ENCODE results near the gene PEX11A. TPM values are rescaled to one million over a fixed set of nuclear protein-coding genes. Genes with fewer than 3 reads are reported as not detected.
A peak's percentile ranks its signal among the peaks of the same experiment; 100 is the strongest.
"Not testable (repeated sequence)": the region's sequence is repeated elsewhere in the genome, so short reads cannot be mapped to it uniquely, and the experiment has no call there.

PEX11A gene
- total RNA-seq, 2 experiments from 2014 or later: 1.0 to 1.9 TPM

DNA sequence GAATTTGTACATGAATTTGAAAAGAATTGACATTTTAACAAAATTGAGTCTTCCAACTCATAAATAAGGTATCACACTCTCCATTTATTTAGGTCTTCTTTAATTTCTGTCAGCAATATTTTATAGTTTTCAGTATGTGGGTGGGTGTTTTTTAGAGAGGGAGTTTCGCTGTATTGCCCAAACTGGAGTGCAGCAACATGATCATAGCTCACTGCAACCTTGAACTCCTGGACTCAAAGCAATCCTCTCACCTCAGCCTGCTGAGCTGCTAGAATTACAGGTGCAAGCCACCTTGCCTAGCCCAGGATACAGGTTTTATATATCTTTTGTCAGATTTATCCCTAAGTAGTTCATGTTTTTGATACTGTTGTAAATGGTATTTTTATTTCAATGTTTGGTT is 4.6 kb upstream of the PEX11A start:
- peaks cover 5% of the 10 kb centered on the region for H3K4me1 Mint-ChIP-seq (ENCODE audit: low read depth)
- no peak overlapping the region for H3K27ac Mint-ChIP-seq
- no peaks in the 10 kb centered on the region for H3K9me3 Mint-ChIP-seq
- CTCF ChIA-PET: no interaction called here
- no peaks in the 10 kb centered on the region for H3K36me3 Mint-ChIP-seq (ENCODE audit: low read depth)
- intact Hi-C loops (cut with micrococcal nuclease): no loop called here
- H3K27me3 Mint-ChIP-seq (ENCODE audit: low read depth): no peaks in the 10 kb centered on the region
- DNase-seq: no peak
- H3K4me3 Mint-ChIP-seq: no peak overlapping the region

DNA sequence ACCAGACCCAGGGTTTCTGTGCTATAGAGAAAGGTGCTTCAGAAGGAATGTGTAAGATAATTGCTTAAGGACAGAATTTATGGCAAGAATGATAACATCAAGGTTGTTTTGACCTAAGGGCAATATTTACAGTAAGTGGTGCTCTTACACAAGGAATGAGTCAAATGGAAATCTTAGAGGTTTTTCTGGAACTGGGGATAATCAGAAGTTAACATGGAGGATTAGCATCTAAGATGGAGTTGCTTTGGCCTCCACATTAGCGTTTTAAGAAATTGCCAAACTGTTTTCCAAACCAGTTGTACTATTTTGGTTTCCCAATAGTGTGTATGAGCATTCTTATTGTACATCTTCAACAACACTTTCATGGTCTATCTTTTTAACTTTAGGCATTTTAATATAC is 3.1 kb upstream of the PEX11A start:
- Mint-ChIP-seq H3K4me1 (ENCODE audit: low read depth) (peaks cover 11% of the 10 kb centered on the region), H3K27me3 (ENCODE audit: low read depth) (no peaks in the 10 kb centered on the region), H3K27ac (no peak overlapping the region), H3K36me3 (ENCODE audit: low read depth) (no peaks in the 10 kb centered on the region), H3K4me3 (no peak overlapping the region), H3K9me3 (no peaks in the 10 kb centered on the region)
- no peak for DNase-seq
- CTCF ChIA-PET: no interaction called here
- intact Hi-C loops (cut with micrococcal nuclease): no loop called here

DNA sequence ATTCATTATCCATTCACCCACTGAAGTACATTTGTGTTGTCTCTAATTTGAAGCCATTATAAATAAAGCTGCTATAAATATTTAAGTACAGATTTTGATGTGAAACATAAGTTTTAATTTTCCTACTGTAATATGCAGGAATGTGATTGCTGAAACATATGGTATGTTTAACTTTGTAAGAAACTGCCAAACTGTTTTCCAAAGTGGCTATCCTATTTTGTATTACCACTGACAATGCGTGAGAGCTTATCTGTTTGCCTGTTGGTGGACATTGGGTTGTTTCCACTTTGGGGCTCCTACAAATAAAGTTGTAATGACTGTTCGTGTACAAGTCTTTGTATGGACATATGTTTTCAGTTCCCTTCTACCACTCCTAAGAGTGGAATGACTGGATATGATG is 2.5 kb upstream of the PEX11A start:
- Mint-ChIP-seq H3K27ac (no peak overlapping the region), H3K4me1 (ENCODE audit: low read depth) (peaks cover 11% of the 10 kb centered on the region), H3K36me3 (ENCODE audit: low read depth) (no peaks in the 10 kb centered on the region), H3K9me3 (no peaks in the 10 kb centered on the region), H3K27me3 (ENCODE audit: low read depth) (no peaks in the 10 kb centered on the region), H3K4me3 (no peak overlapping the region)
- DNase-seq: no peak
- CTCF ChIA-PET: no interaction called here
- intact Hi-C loops (cut with micrococcal nuclease): no loop called here

DNA sequence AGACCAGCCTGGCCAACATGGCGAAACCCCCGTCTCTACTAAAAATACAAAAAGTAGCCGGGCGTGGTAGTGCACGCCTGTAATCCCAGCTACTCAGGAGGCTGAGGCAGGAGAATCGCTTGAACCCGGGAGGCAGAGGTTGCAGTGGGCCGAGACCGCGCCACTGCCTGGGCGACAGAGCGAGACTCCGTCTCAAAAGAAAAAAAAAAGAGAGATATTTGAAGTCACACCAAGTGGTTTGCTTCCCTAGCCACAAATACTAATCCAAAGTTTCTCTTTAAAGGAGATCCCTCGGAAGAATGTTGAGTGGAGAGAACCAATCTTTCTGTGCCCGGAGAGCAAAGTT is 651 bp downstream of the PEX11A start:
- H3K27ac Mint-ChIP-seq: not testable (repeated sequence)

DNA sequence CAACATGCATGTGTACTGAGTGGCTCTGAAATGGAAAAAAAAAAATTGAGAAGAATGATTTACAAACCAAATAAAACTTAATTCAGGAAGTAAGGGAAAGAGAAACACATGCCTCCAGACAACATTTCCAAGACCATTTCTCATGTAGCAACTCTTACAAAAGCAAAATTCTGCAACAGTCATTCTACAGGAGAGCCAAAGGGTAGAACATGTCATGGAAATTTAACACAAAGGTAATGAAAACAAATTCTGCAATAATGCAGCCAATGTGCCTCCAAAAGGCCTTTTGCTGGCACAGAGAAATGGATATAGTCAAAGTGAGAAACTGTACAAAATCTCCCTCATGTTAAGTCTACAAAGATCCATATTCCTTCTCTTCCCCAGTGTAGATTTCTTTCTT is 4.0 kb downstream of the PEX11A start:
- DNase-seq: no peak
- Mint-ChIP-seq H3K27me3 (ENCODE audit: low read depth) (no peaks in the 10 kb centered on the region), H3K27ac (no peak overlapping the region), H3K9me3 (no peaks in the 10 kb centered on the region), H3K4me1 (ENCODE audit: low read depth) (peaks cover 11% of the 10 kb centered on the region), H3K36me3 (ENCODE audit: low read depth) (peaks cover 6% of the 10 kb centered on the region), H3K4me3 (no peak overlapping the region)
- CTCF ChIA-PET: no interaction called here
- intact Hi-C loops (cut with micrococcal nuclease): no loop called here

More for the DNA sequence above, 651 bp downstream of the PEX11A start:
- intact Hi-C loops (cut with micrococcal nuclease): loop anchor here (1.0 kb wide), 1 partner anchor 369 kb away; no protein-coding TSS in a partner anchor
- Mint-ChIP-seq H3K4me1 (ENCODE audit: low read depth) (peaks cover 11% of the 10 kb centered on the region), H3K4me3 (peak overlapping the region; percentile 88)
- H3K36me3 Mint-ChIP-seq (ENCODE audit: low read depth); H3K27me3 Mint-ChIP-seq (ENCODE audit: low read depth); DNase-seq; H3K9me3 Mint-ChIP-seq: not testable (repeated sequence)
- CTCF ChIA-PET: interaction anchor here (1.3 kb wide), 1 partner anchor 17 kb away, joined by 5 read pairs; no protein-coding TSS in a partner anchor

DNA sequence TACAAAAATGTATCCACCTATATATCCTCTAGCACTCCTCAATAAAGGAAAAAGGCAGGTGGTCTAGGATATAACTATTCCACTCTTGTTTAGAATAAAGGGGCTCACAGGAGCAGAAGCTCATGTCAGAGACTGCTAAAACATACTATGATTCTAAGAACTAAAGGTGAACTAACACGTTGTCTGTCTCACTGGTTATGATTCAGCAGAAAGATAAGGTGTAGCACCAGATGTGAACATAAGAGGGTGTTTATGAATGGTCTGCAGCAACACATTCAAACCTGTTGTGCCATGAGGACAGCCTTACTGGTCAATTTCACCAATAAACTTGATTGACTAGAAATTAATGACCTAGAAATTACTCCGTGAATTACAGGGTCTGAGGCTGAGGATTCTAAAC is 4.6 kb downstream of the PEX11A start:
- Mint-ChIP-seq H3K9me3 (no peaks in the 10 kb centered on the region), H3K4me3 (no peak overlapping the region), H3K4me1 (ENCODE audit: low read depth) (peaks cover 9% of the 10 kb centered on the region), H3K36me3 (ENCODE audit: low read depth) (peaks cover 6% of the 10 kb centered on the region), H3K27me3 (ENCODE audit: low read depth) (no peaks in the 10 kb centered on the region), H3K27ac (no peak overlapping the region)
- intact Hi-C loops (cut with micrococcal nuclease): no loop called here
- DNase-seq: no peak
- CTCF ChIA-PET: no interaction called here

DNA sequence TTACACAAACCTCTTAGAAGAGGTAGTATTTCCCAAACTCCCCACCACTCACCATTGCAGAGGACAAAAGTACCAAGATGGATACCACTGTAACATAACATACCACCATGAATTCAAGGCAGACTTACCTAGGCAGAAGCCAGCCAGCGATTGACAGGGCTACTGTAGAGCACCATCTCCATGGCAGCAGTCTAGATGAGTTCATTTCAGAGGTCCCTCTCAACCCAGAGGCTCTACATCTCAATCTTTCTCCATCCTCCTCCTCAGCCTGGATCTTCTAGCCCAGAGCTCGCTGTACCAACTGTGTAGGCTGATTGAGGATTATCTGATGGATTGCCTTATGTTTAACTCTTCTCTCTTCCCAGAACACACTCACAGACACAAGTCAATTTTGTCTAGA is 9.4 kb downstream of the PEX11A start:
- Mint-ChIP-seq H3K36me3 (ENCODE audit: low read depth) (peaks cover 6% of the 10 kb centered on the region), H3K27me3 (ENCODE audit: low read depth) (no peaks in the 10 kb centered on the region), H3K4me1 (ENCODE audit: low read depth) (no peaks in the 10 kb centered on the region), H3K4me3 (no peak overlapping the region), H3K9me3 (no peaks in the 10 kb centered on the region), H3K27ac (no peak overlapping the region)
- intact Hi-C loops (cut with micrococcal nuclease): no loop called here
- DNase-seq: no peak
- CTCF ChIA-PET: no interaction called here

DNA sequence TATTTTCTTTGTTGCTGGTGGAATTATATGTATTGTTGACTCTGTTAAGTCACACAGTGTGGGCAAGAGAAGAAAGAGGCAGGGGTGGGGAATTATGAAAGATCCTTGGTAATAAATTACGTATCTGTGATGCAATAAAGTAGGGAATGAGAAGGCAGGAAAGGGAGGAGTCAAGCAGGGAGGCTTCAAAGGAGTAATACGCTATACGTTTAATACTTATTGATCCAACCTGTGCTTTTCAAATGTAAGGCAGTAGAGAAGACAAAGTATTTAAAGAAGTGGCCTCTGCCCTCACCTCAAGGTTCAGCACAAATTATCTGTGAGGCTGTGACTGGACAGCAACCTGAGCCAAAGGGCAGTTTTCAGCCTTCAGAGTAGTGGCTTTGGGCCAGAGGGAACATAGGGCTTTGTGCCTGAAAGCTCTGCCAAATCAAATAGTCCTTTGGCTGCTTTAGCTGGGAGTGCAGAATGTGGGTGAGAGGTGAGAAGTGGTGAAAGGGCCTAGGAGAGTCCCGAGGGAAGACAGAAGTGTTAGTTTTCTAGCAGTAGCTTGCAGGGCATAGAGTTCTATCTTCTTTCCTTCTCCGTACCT is 10.2 kb downstream of the PEX11A start:
- Mint-ChIP-seq H3K4me1 (ENCODE audit: low read depth) (no peaks in the 10 kb centered on the region), H3K9me3 (no peaks in the 10 kb centered on the region), H3K4me3 (no peak overlapping the region), H3K27ac (no peak overlapping the region), H3K36me3 (ENCODE audit: low read depth) (peaks cover 4% of the 10 kb centered on the region), H3K27me3 (ENCODE audit: low read depth) (no peaks in the 10 kb centered on the region)
- intact Hi-C loops (cut with micrococcal nuclease): no loop called here
- DNase-seq: no peak
- CTCF ChIA-PET: no interaction called here

DNA sequence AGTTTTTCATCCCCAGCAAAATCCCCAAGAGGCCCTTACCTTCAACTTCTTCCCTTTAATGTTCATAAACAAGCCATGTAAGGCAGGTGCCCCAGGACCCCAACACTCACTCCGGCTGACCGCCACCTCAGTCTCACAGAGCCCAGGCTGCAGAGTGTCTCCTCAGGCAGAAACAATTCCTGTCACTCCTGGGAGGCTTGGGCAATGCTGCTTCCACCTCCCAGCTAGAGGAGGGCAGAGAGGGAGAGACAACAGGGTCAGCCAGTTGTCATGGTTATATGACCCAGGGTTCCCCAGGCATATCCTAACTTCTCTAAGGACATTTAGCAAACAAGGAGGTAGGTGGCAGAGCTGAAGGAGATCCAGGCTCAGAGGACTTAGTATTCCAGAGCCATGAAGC is 11.3 kb downstream of the PEX11A start, which contains the start of gene PLIN1:
PLIN1 (minus strand) TSS at position 156 of the 400 bp plus-strand sequence. CDS start 1,878 bp downstream, outside the sequence.
- CTCF ChIA-PET: no interaction called here
- intact Hi-C loops (cut with micrococcal nuclease): no loop called here
- no peaks in the 10 kb centered on the region for H3K9me3 Mint-ChIP-seq

DNA sequence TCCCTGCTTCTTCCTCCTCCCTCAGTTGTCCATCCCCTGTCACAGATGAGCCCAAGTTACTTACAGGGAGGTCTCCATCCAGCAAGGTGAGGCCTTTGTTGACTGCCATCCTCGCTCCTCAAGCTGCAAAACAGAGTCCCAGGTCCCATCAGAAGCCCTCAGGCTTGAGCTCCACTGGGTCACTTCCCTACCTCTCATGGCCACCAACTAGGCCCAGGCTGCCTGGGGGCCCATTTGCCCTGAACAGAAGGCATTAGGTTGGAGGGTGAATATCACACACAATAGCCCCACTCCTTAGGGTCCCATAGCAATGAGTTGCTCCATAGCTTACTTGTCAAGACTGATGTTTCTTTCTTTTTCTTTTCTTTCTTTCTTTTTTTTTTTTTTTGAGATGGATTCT is 13.2 kb downstream of the PEX11A start:
- Mint-ChIP-seq H3K9me3 (no peaks in the 10 kb centered on the region), H3K4me1 (ENCODE audit: low read depth) (no peaks in the 10 kb centered on the region), H3K36me3 (ENCODE audit: low read depth) (no peaks in the 10 kb centered on the region), H3K27ac (no peak overlapping the region), H3K4me3 (no peak overlapping the region), H3K27me3 (ENCODE audit: low read depth) (no peaks in the 10 kb centered on the region)
- intact Hi-C loops (cut with micrococcal nuclease): no loop called here
- CTCF ChIA-PET: no interaction called here
- DNase-seq: no peak

More for the DNA sequence above, 11.3 kb downstream of the PEX11A start, which contains the start of gene PLIN1:
- H3K4me1 Mint-ChIP-seq (ENCODE audit: low read depth): no peaks in the 10 kb centered on the region
- peaks cover 3% of the 10 kb centered on the region for H3K36me3 Mint-ChIP-seq (ENCODE audit: low read depth)
- H3K4me3 Mint-ChIP-seq: no peak within 1 kb of the TSS
- H3K27ac Mint-ChIP-seq: no peak within 1 kb of the TSS
- H3K27me3 Mint-ChIP-seq (ENCODE audit: low read depth): no peaks in the 10 kb centered on the region
- DNase-seq: no peak

DNA sequence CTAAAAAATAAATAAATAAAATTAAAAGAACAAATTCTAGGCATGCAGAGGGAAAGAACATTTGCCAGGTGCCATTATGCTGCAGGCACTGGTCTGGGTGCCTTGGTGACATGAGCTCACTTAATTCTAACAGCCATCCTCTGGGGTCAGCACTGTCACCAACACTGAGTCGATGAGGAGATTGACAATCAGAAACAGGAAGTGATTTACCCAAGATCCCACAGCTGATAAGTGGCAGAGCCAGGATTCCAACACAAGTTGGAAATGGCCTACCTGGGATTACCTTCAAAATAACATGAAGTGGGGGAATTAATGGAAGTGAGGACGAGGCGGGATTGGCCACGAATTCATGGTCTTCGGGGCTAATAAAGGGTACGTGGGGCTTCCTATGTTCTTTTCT is 14.9 kb downstream of the PEX11A start:
- DNase-seq: no peak
- no peaks in the 10 kb centered on the region for H3K27me3 Mint-ChIP-seq (ENCODE audit: low read depth)
- CTCF ChIA-PET: no interaction called here
- H3K36me3 Mint-ChIP-seq (ENCODE audit: low read depth): no peaks in the 10 kb centered on the region
- no peaks in the 10 kb centered on the region for H3K4me1 Mint-ChIP-seq (ENCODE audit: low read depth)
- intact Hi-C loops (cut with micrococcal nuclease): no loop called here
- H3K9me3 Mint-ChIP-seq: no peaks in the 10 kb centered on the region
- H3K27ac Mint-ChIP-seq: no peak overlapping the region
- H3K4me3 Mint-ChIP-seq: no peak overlapping the region

DNA sequence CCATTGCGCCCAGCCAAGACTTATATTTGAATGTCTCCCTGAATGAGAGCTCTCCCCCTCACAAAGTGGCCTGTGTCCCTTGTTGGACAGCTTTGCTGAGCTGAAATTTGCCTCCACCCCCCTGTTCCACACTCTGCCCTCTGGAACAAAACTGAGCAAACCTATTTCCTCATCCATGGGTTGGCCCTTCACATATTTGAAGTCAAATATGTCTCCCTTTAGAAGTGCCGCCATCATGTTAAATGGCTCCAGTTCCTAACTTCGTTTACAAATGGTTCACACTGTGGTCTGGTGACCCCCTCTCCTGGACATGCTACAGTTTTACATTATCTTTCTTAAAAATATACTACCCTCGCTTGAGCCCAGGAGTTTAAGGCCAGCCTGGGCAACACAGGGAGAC is 16.0 kb downstream of the PEX11A start:
- no peaks in the 10 kb centered on the region for H3K36me3 Mint-ChIP-seq (ENCODE audit: low read depth)
- H3K4me1 Mint-ChIP-seq (ENCODE audit: low read depth): no peaks in the 10 kb centered on the region
- H3K27ac Mint-ChIP-seq: no peak overlapping the region
- no peak overlapping the region for H3K4me3 Mint-ChIP-seq
- CTCF ChIA-PET: interaction anchor here (1.2 kb wide), 1 partner anchor 28 kb away, joined by 3 read pairs; no protein-coding TSS in a partner anchor
- intact Hi-C loops (cut with micrococcal nuclease): no loop called here
- no peak for DNase-seq
- H3K9me3 Mint-ChIP-seq: no peaks in the 10 kb centered on the region
- H3K27me3 Mint-ChIP-seq (ENCODE audit: low read depth): no peaks in the 10 kb centered on the region

DNA sequence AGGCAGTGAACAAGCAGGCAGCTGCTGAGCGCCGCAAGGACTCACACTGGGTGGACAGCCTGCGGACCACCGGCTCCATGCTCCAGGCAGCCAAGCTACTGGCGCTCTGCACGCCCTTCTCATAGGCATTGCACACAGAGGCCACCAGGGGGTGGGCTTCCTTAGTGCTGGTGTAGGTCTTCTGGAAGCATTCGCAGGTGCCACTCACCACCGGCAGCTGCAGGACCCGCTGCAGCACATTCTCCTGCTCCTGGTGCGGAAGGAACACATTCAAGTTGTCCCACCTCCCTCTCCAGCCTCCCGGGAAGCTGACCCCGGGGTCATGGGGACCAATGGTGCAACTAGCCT is 17.4 kb downstream of the PEX11A start:
- Mint-ChIP-seq H3K36me3 (ENCODE audit: low read depth) (no peaks in the 10 kb centered on the region), H3K4me3 (no peak overlapping the region)
- peak; percentile 23 for DNase-seq

More for the DNA sequence above, 17.4 kb downstream of the PEX11A start:
- no peaks in the 10 kb centered on the region for H3K4me1 Mint-ChIP-seq (ENCODE audit: low read depth)
- no peak overlapping the region for H3K27ac Mint-ChIP-seq
- intact Hi-C loops (cut with micrococcal nuclease): no loop called here
- CTCF ChIA-PET: interaction anchor here (0.5 to 1.8 kb wide), 4 partner anchors 16 to 180 kb away, joined by 3 to 5 read pairs (median 3); no protein-coding TSS in a partner anchor
- H3K27me3 Mint-ChIP-seq (ENCODE audit: low read depth): no peaks in the 10 kb centered on the region
- H3K9me3 Mint-ChIP-seq: no peaks in the 10 kb centered on the region

Measured in activated naive CD4-positive, alpha-beta T cell treated with anti-CD3 and anti-CD28 coated beads for 36 hours (primary cell).